HG02678 (cell line): ENCODE data around the gene MYMX.

Experiments
- ATAC-seq: cut with Tn5 transposase; IDR thresholded peaks from one replicate; pipeline ENCODE4 v1.9.1; 2021; ENCODE audit warnings: mild to moderate bottlenecking, moderate library complexity; ENCODE audit not compliant: unreplicated experiment

The MYMX gene

DNA sequence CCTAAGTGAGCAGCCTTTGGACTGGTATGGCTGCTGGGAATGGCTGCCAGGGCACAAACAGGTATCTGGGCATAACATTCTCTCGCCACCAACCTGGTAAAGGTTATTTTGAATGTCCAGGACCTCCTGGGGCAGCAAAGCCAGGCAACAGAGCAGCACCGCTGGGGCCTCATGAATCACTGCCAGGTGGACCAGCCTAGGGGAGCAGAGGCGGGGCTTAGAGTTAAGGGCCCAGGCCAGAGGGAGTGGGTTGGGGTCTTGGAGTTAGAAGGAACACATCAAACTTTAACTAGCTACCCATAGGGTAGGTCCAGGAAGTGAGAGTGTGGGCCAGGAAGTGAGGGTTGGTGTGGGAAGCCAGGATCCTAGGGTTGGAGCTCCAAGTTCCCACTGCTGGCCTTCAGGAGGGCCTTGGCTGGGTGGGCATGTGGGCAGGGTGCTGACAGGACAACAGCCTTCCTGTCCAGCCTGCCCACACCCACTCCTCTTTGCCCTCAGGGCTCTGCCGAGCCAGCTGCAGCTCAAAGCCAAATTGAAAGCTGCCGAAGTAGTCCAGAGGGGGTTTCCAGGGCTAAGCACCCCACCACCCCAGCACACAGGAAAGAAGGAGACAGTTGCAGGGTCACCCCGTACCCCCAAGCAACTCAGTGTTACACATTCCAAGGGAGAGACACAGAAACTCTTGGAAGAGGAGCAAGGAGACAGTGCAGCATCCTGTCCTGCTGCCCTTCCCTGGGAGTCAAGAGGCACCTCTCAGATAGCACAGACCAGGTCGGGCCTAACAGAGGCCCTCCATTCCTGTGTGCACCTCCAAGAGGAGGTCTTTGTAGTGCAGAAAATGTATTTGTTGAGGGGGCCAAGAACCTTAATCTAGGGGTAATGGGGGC is 46.0 kb downstream of the MYMX start:
- no peak for ATAC-seq

DNA sequence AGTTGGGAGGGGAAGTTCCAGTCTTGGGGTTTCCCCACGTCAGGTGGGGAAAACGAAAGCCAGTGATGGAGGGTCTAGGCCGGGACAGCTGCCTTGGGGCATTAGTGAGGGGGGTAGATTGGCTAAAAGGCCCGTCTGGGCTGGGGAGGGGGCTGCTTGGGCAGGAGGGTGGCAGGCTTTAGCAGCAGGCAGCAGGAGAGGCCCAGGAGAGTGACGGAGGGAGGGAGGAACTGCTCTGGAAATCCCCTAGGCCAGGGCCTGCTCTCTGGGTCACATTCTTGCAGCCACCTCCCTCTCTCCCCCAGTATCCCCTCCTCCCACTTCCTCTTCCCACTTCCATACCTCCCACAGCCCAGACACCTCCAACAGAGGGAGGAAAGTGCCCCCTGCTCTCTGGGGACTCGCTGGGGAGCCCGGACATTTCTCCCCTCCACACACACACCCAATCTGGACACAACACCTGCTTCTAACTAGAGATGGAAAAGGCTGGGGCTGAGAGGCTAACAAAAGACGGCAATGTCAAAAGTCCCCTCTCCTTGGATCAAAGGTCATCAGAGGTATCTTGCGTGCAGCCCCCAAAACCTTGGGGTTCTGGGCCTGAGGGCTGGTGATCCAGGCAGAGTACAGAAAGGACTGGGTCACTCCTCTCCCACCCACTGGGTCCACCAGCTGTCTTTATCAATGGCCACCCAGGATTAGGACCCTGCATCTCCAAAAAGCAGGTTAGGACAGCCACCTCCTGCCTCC is 46.8 kb downstream of the MYMX start:
- no peak for ATAC-seq

DNA sequence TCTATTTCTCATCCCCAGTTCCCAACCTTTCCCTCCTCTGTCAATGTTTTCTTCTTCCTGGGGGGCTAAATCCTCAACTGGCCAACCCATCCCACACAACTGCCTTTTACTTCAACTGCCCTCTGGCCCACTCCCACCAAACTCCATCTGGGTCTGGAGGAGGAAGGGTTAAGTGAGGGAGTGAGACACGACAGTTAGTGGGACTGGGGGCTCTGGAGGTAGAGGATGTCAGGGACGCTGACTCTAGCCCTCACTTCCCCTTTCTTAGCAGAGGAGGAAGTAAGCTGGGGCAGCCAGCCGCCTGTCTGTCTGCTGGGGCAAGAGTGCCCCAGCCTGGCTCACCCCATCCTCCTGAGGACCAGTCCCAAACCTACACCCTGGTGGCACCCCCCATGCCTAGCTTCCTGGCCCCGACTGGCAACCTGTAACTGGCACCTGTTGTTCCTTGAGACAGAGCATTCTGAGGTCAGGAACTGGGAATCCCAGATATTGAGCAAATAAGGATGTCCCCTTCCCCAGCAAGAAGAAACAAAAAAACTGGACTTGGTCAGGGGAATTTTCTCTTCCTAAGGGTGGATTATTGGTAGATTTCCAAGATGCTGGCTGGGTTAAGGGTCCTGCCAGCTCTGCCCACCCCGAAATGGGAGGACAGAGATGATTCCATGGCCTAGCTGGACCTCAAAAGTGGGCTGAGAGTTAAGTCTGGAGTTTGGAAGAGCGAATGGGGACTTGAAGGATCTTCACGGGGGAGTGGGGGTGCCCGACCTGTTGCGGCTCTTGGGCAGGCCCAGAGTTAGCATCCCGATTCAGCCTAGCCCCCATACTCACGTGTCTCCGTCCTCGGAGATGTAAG is 47.7 kb downstream of the MYMX start:
- ATAC-seq, result peak; percentile 31

DNA sequence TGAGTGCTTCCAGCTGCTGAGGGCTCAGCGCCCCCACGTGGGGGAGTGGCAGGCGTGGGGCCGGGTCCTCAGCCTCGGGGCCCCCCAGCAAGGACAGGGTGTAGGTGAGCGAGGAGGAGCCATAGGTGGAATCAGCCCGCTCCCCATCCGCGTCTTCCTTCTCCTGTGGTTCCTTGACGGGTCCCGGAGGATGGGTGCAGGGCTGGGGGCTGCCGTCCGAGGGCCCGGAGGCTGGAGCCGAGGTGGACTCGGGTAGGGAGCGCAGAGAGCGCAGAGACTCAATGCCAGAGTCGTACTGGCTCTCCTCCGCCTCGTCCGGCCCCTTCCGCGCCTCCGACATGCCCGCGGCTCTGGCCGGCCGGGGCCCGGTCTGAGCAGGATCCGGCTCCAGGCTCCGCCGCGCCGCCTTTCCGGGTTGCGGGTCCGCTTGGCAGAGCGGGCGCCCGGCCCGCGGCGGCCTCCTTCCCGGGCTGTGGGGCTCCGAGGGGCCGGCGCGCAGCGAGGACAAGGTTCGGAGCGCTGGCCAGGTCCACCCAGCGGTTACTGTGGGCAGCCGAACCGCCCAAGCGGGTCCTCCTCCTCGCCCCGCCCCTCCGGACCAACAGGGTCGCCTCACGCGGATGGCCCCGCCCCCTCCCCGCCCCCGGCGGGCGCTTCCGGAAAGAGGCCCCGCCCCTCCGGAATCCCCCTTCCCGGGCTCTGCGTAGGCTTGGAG is 48.4 kb downstream of the MYMX start, which contains the start of gene NFKBIE:
Gene NFKBIE, minus strand, starts transcription at position 545 of the 715 bp plus-strand sequence. Its CDS starts 205 bp downstream, at position 340.
- ATAC-seq, result peak; percentile 41

GRCh38 chr6:44265722-44266233 is 49.1 kb downstream of the MYMX start:
- ATAC-seq, result no peak

- peak; percentile 22 for ATAC-seq
Observed at GRCh38 chr6:44266347-44266746, 49.6 kb downstream of the MYMX start.

DNA sequence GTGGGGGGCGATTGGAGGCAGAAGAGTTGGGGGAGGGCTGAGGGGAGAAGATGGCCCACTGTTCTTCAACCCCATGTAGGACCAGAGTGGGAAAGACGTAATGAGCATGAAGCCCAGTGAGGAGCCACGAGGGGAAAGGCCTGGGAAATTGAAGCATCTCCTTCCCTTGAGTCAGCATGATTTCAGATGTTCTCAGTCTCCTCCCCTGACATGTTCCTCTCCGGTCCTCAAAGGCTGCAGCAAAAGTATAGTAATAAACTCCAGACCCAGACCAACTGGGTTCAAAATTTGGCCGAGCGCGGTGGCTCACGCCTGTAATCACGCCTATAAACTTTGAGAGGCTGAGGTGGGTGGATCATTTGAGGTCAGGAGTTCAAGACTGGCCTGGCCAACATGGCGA is 50.5 kb downstream of the MYMX start:
- no peak for ATAC-seq
